ENCODE results near the gene TIMM21.

TIMM21 gene

GRCh38 chr18:74196220-74197119 lies 48.1 kb downstream of the TIMM21 start:
- DNase-seq: peak; percentile 23

DNA sequence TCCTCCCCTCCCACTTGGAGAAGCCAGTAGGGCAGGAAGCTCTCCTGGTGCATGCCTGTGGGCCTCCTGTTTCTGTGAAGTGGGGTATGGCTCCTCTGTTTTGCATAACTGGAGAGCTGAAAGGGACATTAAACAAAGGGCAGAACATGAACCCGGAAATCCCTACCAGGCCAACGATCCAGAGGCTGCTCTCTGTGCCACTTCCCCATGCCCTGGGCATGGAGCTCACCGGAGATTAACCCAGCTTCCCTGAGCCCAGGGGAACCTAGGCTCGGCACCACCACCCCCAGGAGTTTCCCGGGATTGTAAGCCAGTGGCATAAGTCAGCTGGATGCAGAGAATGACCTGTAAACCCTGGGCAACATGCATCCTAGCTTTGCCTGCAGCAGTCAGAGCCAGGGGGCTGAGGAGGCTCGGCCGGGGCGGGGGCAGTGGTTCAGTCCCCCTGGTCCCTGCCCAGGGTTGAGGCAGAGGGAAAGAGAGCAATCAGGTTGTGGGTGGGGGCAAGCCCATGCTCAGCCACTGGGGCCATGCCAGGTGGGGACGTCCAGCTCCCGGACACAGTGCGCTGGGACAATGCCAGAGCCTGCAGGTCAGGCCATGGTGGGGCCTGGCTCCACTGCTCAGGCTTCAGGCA lies 49.5 kb downstream of the TIMM21 start:
- DNase-seq: no peak

DNA sequence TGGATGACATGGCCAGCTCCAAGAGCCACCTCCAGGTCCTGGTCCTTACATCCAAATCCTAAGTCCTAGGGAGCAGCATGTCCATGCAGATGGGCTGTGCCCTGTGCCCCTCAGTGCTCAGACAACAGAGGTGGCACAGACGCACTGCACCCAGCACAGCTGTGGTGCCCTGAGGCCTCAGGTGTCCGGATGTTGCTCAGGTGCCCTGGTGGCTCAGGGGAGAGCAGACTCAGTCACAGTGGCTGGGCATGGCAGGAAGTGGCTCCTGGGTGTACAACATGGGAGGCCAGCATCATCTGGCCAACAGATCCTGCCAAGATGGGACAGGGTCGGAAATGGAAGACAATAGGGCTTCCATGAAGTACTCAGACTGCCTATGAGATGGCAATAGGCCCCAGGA lies 50.1 kb downstream of the TIMM21 start:
- no peak for DNase-seq

- DNase-seq: no peak
Measured at GRCh38 chr18:74200780-74201179, 52.5 kb downstream of the TIMM21 start.

DNA sequence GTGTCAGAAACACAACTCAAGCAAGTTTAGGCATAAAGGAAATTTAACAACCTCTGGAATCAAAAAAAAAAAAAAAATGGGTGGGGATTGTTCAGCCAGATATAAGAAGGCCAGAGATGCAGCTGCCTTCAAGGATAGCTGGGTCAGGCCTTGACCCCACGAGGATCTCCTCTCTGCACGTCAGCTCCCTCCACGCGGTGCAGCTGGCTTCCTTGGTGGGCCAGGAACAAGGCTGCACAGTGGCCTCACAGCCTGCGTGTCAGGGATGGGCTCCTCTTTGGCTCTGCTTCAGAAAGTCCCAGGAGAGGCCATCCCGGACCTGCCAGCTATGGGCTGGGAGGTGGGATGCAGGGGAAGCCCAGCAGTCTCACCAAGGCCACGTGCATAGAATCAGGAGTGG lies 55.5 kb downstream of the TIMM21 start:
- DNase-seq: no peak

- no peak for DNase-seq
Measured at GRCh38 chr18:74204526-74205152, 56.3 kb downstream of the TIMM21 start.

All from stimulated activated CD4-positive, alpha-beta T cell treated with anti-CD3 and anti-CD28 coated beads, Interleukin-4, amount 100 ng/mL, for 1 hour (primary cell).